ENCODE data around the gene OSBPL2. TPM values are rescaled to one million over a fixed set of nuclear protein-coding genes. Genes with fewer than 3 reads are reported as not detected.

The OSBPL2 gene
- total RNA-seq: 10 to 100 TPM; 34.5 to 37.3 TPM

GRCh38 chr20:62237801-62238568 is at the start of gene OSBPL2:
OSBPL2 (plus strand) TSS chr20:62238521; CDS start chr20:62256185, 17,664 bp downstream.

GRCh38 chr20:62219992-62220665 is 18.2 kb upstream of the OSBPL2 start, which contains the start of gene HRH3:
HRH3 (minus strand) TSS chr20:62220278; CDS start chr20:62219970, 308 bp downstream.

GRCh38 chr20:62302341-62303061 is 64.2 kb downstream of the OSBPL2 start, which contains the start of gene ADRM1:
ADRM1 (plus strand) TSS chr20:62302997; CDS start chr20:62303569, 572 bp downstream.

Small RNAs within 50 kb of the gene (microRNA-seq; reads per million reads assigned to microRNA genes)
- gene MIR4758 (ENCODE audit: borderline microRNAs expressed, borderline replicate concordance): not detected

Other genes with a start within 250 kb of the OSBPL2 start
- 10 to 100 TPM; 24.1 to 25.7 TPM for gene TAF4, start 172.6 kb upstream of the OSBPL2 start, total RNA-seq
- 10 to 100 TPM; 46.3 to 46.4 TPM for gene LSM14B, start 116.0 kb upstream of the OSBPL2 start, total RNA-seq
- 100 to 1,000 TPM; 235 to 248 TPM for gene PSMA7, start 95.1 kb upstream of the OSBPL2 start, total RNA-seq
- gene SS18L1, start 94.8 kb upstream of the OSBPL2 start, total RNA-seq: 10 to 100 TPM; 16.9 to 18.0 TPM
- gene MTG2, start 55.5 kb upstream of the OSBPL2 start, total RNA-seq: 10 to 100 TPM; 25.1 to 27.7 TPM
- not detected for gene HRH3, start 18.2 kb upstream of the OSBPL2 start, total RNA-seq
- 10 to 100 TPM; 68.2 to 69.4 TPM for gene ADRM1, start 64.5 kb downstream of the OSBPL2 start, total RNA-seq
- gene LAMA5, start 128.8 kb downstream of the OSBPL2 start, total RNA-seq: 1 to 10 TPM in 1 of 2 experiments, under 1 TPM in 1; 0.94 to 1.2 TPM
- 1,000 to 10,000 TPM; 2,736 to 2,757 TPM for gene RPS21, start 148.6 kb downstream of the OSBPL2 start, total RNA-seq
- gene CABLES2, start 168.8 kb downstream of the OSBPL2 start, total RNA-seq: 10 to 100 TPM; 11.7 to 12.4 TPM
- not detected for gene RBBP8NL, start 189.0 kb downstream of the OSBPL2 start, total RNA-seq
- gene GATA5, start 237.5 kb downstream of the OSBPL2 start, total RNA-seq: not detected